Activated CD4-positive, alpha-beta T cell treated with anti-CD3 and anti-CD28 coated beads, Interleukin-2, amount 50 U/mL, for 24 hours (primary cell): ENCODE measurements around the gene BMI1.
"Not testable (repeated sequence)": the region's sequence is repeated elsewhere in the genome, so short reads cannot be mapped to it uniquely, and the experiment has no call there.

Experiments used
- DNase-seq, 2 donors: peaks; one replicate each; pipeline ENCODE4 v3.0.0-alpha.2; 2020; ENCODE audit warnings: low read depth in 1 of 2, low spot score in 1 of 2

The BMI1 gene

GRCh38 chr10:22338931-22339330, 18.0 kb downstream of the BMI1 start:
- no peak for DNase-seq

DNA sequence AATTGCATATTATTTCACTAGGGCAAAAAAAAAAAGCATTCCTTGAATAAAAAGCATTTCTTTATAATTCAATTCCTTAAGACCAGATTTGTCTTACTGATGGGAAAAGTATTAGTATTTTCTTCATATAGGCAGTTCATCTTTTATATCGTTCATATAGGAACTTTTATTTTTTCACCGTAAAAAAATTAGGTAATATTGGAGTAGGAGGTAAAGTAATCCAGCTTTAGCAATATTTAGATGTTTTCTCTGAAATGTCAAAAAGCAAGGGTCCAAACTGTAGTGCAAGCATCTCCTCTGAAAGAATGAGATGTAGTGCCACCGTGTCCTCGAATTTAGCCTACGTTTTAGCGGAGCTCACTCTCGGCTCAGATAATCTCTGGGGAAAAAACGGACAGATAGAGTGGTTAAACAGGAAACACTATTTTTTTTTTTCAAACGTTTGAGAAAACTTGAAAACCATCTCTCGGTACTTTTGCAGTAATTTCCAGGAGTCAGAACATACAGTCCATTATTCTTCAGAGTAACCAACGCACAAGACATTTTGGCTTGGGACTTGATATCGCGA, 18.9 kb downstream of the BMI1 start:
- DNase-seq, result no peak

DNA sequence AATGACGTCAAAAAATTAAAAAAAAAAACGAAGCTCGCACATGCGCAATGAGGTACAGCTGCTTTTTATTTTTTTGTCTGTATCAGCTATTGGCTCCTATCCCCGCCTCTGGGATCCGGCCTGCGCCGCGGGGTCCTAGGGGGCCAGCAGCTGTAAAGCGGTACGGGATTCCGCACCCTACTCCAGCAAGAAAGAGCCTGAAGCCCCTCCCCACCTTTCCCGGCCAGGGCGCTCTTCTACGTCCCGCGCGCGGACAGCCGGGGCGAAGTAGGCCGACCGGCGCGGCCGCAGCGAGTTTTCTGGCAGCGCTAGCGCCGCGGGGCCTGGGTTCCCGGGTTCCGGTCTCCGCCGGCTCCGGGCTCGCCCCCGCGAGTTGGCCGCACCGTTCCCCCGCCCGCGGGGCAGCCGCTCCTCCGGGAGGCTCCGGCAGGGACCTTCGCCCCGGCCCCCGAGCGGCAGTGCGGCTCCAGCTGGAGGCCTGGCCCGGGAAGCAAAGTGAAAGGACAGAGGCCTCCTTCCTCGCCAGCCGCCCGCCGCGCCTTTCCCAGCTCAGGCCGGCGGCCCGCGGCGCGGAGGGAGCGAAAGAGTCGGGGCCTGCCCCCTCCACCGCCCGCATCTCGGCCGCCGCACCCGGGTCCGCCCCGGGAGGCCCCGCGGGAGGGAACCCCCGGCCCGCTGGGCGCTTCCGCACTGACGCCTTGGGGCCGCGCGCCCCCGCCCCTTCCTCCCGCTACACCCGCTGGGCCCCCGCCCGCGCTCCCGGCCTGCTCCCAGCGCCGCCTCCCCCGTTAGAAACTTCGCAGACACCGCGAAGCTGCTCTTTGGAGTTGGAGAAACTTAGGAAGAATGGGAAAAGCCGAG, 19.7 kb downstream of the BMI1 start:
- peak in 1 of 2 donors; percentile 44 for DNase-seq

DNA sequence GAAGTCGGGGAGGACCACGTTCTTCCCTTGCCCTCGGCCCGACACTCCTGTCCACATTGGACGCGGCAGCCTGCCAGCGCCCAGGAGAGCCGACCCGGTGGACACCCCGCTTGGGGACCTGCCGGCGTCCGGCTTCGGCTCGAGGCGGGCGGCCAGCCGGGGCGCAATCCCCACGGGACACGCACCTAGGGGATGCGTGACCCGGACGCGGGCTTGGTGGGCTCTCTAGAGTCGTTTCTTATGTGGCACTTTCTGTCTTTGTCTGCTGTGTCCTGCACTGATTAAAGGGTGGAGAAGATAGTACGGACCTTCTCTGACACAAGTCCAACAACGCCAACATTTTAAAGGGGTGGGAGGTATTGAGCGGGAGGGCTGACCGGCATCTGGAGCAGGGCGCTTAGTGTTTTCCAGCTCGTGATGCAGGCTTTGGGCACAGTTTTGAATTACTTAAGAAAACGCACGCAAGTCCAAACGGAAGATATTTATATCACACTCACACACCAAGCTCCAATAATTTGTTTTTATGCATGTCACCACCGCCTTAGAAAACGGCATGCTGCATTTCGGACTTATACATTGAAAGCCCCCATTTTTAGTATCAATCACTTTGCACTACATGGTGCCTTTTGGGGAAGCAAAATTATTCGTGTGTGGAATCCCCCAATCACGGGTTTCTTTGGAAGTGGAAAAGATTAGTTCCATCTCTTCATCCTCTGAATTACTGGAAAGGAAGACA, 20.5 kb downstream of the BMI1 start:
- DNase-seq, result no peak

- no peak for DNase-seq
Measured at GRCh38 chr10:22341926-22342196, 21.0 kb downstream of the BMI1 start.

DNA sequence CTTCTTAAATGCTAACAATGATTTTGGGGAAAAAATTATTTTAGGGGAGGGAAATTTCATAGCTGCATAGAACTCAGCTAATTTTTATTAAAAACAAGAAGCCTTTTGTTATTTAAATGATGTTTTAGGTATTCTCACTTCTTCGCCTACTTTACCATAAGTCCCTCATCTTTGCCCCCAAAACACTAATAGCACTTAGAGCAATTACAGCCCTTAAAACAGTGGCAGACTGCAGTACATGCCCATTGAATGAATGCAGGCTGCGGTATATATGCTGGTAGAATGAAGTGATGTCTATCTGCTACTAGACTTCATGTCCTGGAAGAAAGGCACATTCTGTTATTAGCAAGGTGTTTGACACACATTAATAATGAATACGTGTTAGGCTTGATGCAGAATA, 21.5 kb downstream of the BMI1 start:
- DNase-seq, result no peak

- no peak for DNase-seq
Measured at GRCh38 chr10:22343731-22344130, 22.8 kb downstream of the BMI1 start.

GRCh38 chr10:22344249-22344648, 23.4 kb downstream of the BMI1 start:
- DNase-seq, result no peak

DNA sequence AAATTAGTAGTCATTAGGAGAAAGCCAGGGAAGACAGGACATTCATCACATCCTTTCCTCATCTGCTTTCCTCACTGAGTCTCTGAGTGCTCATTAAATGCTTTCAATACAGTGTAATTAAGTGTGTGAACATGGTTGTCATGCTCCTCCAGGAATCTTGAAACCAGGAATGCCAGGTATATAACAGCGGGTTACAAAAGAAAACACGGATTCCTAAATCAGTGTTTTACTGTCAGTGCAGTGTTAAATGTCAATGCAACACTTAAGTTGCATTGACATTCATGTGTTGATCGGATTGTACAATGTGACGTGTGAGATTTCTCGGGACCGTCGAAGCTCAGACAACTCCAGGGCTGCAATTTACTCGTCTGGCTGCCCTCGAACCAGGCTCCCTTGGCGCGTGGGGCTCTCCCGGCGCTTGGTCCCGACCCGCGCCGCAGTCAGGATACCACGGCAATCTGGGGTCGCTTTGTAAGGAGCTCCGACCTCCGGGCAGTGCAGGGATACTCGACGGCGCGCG, 23.9 kb downstream of the BMI1 start:
- DNase-seq, result no peak

DNA sequence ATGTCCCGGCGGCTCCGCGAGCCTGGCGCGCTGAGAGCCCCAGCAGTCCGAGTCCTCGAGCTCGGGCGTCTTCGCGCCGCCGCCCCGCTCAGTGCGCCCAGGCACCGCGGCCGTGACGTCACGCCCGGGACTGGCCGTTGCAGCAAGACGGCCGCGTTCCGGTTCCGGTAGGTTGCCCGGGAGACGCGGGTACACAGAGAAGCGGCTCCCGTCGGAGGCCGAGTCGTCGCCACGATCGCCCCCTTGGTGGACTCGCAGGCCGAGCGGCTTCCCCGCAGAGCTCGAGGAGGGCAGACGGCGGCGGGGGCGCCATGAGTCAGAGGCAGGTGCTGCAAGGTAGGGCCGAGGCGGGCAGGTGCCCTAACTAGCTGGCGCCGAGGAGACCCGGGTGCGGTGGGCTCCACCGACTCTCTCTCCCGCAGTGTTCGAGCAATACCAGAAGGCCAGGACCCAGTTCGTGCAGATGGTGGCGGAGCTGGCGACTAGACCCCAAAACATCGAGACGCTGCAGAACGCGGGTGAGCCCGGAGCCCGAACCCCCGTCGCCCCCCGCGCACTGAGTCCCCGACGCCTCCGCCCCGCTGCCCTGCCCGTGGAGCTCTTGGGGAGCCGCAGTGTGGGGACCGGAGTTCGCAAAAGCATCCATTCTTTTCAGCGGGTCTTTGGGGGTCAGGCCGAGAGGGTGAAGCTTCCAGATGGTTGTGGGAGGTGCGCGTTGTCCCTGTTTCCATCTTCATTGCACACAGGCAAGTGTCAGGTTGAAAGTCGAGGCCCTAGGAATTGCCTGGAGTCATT, 24.6 kb downstream of the BMI1 start, which contains the start of gene SPAG6:
Gene SPAG6, plus strand, starts transcription at position 196 of the 795 bp plus-strand sequence. Its CDS starts 116 bp downstream, at position 312.
- DNase-seq, result no peak

DNA sequence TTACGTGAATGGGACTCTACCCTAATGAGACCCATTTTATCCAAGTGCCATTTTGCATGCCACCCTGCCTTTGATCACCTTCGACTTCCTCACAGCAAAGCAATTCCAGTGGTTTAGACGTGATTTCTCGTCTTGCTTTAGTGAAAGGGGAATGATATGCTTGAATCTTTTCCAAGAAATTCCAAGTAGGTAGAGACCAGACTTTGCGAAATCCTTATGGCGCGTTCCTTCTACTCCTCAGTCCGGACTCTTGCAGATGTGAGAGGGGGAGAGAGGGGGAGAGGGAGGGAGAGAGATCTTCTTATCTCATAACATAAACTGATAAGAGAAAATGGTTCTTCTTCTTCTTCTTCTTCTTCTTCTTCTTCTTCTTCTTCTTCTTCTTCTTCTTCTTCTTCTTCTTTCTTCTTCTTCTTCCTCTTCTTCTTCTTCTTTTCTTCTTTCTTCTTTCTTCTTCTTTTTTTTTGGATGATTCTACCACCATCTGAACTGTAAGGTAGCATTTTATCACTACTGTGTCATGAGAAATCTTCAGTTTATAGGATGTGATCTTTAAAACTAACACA, 25.3 kb downstream of the BMI1 start:
- DNase-seq, result no peak

- no peak for DNase-seq
Measured at GRCh38 chr10:22349755-22350154, 28.9 kb downstream of the BMI1 start.

DNA sequence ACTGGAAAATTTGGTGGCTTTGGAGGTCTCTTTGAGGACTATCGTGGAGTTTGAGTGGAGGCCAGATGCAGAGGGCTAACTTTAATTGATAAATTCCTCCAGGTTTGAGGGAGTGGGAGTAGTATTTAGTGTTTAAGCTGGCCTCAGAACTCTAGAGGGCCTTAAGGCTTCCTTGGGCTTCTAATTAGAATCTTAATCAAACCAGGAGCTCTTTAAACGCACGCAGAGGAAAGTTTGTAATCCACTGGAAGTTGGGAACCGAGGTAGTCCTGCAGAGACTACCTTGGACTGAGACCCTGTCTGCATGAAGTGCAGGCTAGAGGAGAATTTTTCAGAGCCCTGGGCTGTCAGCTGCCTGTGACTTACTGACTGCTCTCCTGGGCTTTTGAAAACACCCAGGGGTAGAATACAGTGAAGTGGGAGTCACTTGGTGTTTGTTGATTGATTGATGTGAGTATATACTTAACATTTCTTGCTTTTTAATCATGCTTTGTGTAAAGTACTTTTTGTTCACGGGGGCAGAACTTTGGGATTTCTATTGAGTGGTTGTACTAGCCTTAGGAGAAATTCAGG, 30.3 kb downstream of the BMI1 start:
- no peak for DNase-seq

- DNase-seq, result no peak
Measured at GRCh38 chr10:22356324-22356873, 35.5 kb downstream of the BMI1 start.

DNA sequence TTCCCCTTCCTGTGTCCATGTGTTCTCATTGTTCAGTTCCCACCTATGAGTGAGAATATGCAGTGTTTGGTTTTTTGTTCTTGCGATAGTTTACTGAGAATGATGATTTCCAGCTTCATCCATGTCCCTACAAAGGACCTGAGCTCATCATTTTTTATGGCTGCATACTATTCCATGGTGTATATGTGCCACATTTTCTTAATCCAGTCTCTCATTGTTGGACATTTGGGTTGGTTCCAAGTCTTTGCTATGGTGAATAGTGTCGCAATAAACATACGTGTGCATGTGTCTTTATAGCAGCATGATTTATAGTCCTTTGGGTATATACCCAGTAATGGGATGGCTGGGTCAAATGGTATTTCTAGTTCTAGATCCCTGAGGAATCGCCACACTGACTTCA, 36.9 kb downstream of the BMI1 start:
- not testable (repeated sequence) for DNase-seq

DNA sequence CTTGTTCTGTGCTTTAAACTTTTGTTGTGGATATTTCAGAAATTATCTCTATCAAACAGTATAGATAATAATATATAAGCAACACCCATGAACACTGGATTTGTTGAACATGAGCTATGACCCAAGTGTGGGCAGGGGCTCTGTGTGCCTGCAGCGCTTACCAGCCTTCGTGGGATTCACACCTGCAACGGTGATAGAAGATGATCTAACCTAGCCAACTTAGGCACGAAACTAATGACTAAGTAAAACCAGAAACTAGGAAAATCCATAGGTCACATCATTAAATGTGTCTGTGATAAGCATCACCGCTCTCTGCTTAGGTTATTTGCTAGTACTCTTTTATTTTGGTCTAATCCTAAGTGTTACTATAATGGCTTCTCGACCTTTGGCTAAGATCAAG, 42.4 kb downstream of the BMI1 start:
- DNase-seq, result no peak

DNA sequence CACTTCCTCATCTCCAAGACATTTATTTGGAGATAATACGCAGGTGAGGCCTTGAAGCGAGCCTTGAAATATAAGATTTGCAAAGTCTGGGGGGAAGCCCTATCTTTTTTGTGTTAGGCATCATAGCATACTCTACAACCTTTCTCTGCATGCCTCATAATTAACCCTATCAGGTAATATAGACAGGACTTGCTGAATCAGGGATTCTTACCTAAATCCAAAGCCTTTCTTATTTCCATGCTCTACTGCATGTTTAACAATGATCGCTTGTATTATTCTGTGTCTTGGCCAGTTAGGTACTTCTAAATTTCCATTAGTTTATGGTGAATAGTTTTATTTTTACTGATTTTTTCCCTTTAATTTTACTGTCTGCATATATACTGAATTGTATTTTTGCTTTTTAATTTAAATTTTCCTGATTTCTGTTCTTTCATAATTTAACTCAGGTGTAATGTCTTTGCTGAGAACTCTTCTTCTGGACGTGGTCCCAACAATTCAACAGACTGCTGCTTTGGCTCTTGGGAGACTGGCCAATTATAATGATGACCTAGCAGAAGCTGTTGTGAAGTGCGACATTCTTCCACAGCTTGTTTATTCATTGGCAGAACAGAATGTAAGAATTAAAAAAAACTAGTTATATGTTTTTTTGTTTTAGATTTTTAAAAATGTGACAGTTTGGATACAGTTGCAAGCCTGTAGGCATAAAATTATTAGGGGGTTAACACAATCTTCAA, 43.7 kb downstream of the BMI1 start:
- no peak for DNase-seq

- no peak for DNase-seq
Measured at GRCh38 chr10:22365233-22365632, 44.3 kb downstream of the BMI1 start.

- no peak for DNase-seq
Measured at GRCh38 chr10:22365644-22366434, 44.9 kb downstream of the BMI1 start.
